ENCODE measurements around the gene SGCA.

GRCh38 chr17:50132104-50132794, 33.6 kb upstream of the SGCA start:
- TF ChIP-seq MAX (IDR thresholded peaks at IDR 0.05; ENCODE audit: insufficient read depth, insufficient read length) (no peak), POLR2A (IDR thresholded peaks at IDR 0.05; ENCODE audit: low read depth, low read length) (peak; percentile 37), CTCF (IDR thresholded peaks at IDR 0.05; ENCODE audit: extremely low read depth in 1 of 2, insufficient read depth in 1 of 2, low read depth in 1 of 2, low read length in 2 of 2) (no peak), EZH2 (IDR thresholded peaks at IDR 0.05; ENCODE audit: borderline replicate concordance, low read depth, low read length, severe bottlenecking) (no peak), POLR2AphosphoS5 (IDR thresholded peaks at IDR 0.05; ENCODE audit: insufficient read depth, low read depth, low read length) (peak; percentile 17)

All from endothelial cell of umbilical vein (primary cell).